NCI-H748 (cell line): ENCODE data around the gene EZH2.

Experiments
- DNase-seq: peaks from one replicate; lab custom pipeline; 2025; ENCODE audit not compliant: unreplicated experiment; lab: John Stamatoyannopoulos, UW

The EZH2 gene

DNA sequence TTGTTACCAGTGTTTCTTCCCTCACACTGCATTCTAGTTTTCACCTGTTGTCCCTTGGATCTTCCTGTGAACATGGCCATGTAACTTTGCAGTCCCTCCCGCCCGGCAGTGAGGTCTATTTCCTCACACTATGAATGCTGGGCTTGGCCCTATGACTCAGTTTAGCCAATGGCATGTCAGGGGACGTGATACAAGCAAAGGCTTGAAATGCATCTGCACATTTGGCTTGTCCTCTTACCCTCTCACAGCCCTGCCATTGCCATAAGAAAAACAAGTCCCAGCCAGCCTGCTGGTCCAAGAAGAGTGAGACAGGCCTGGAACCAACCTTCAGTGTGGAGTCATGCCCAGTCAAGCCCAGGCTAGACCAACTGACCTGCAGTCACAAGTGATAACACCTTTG is 17.1 kb upstream of the EZH2 start:
- DNase-seq: no peak

DNA sequence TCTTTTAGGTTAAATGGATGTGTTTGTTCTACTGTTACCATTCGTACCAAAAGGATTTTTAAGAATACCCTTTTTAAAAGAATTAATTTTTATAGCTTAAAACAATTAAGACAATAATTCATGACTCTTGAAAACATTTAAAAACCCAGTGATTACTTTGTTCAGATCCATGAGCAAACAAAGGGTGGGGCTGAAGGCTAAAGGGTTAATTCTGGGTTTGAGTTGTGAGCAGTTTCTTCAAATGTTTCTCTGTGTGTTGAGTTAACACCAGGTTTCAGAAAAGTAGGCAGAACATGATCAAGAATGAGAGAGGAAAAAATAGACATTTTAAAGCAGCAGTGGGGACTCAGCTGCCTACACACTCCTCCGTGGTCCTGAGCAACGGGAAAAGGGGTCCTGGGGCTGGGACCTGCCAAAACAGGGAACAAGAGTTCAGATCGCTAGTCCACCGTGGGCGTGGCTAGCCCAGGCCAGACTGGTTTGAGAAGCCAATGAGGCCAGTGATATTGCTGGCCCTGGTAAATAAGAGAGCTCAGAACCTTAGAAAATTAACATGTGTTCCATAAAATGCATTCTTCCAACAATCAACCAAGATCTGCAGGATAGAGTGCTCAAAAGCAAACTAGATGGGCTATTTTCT is 14.9 kb upstream of the EZH2 start:
- DNase-seq: peak; percentile 9

DNA sequence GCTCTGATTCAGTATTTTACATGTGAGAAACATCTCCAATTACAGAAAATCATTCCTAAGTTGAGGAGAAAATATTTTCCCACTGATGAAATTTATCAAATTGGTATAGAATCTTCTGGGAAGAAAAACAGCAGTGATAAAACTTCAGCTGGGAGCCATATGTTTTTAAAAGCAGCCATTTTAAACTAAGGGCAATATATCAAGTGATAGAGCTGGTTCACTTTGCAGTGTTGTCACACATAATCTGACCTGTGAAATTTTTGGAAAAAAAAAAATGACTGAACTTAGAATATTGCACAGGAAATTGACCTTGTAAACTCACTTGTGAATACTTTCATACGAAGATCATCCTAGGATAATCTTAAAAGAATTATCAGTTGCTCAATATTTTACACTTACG is 10.5 kb upstream of the EZH2 start:
- no peak for DNase-seq

DNA sequence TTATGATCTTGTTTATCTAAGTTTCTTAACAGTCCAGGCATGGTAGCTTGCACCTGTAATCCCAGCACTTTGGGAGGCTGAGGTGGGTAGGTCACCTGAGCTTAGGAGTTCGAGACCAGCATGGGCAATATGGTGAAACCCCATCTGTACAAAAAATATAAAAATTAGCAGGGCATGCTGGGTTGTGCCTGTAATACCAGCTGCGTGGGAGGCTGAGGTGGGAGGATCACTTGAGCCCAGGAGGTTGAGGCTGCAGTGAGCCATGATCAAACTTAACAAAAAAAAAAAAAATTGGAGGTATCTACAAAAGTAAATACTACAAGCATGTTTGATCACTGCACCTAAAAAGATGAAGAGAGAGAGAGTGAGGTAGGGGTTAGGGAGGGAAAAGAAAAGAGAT is 9.0 kb upstream of the EZH2 start:
- DNase-seq: no peak

DNA sequence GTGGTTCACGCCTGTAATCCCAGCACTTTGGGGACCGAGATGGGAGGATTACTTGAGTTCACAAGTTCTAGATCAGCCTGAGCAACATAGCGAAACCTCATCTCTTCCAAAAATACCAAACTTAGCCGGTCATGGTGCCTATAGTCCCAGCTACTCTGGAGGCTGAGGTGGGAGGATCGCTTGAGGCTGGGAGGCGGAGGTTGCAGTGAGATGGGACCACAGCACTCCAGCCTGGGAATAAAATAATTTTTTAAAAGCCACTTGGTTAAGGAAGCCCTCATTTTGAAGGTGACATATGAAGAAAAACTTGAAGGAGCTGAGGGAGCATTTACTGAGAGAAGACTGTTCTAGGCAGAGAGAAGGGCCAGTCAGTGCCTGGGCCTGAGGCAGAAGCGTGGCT is 4.2 kb upstream of the EZH2 start:
- DNase-seq: no peak

DNA sequence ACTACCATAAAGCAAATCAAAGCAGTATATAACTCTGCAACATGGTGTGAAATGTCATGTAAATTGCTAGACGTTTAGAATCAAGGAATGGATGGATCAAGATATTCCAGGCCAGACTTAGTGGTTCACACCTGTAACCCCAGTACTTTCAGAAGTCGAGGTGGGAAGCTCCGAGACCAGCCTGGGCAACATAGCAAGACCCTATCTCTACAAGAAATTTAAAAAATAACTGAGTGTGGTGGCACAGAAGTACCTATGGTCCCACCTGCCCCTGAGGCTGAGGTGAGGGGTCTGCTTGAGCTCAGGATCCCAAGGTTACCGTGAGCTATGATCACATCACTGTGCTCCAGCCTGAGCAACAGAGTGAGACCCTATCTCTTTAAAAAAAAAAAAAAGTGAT is 2.8 kb upstream of the EZH2 start:
- DNase-seq: no peak

DNA sequence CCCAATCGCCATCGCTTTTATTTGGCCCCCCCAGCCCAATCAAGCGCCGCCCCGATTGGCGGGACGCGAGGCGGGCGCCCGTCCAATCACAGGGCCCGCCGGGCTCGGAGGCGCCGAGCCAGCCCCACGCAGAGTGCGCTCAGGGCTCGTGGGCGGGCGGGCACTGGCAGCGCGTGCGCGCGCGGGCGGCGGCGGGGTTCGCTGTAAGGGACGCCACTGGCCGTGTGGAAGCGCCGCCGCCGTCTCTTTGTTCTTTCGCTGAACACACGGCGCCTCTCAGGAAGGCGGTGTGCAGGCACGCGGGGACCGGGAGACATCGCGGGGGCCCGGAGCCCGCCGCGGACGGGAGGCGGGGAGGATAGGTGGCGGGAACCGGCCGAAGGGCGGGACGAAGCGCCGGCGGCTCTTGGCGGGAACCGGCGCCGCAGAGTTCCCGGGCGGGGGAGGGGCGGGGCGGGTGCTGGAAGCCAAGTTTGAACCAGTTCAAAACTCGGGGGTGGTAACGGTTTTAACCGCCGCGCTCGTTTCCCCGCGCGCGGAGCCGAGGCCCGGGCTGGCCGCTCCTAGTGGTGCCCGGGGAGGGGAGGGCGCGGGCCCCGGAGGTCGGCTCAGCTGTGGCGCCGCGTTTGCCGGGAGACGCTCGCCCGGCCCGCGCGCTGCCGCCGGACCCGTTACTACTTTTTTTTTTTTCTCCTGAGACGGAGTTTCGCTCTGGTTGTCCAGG is 370 bp upstream of the EZH2 start:
- DNase-seq: peak; percentile 95

DNA sequence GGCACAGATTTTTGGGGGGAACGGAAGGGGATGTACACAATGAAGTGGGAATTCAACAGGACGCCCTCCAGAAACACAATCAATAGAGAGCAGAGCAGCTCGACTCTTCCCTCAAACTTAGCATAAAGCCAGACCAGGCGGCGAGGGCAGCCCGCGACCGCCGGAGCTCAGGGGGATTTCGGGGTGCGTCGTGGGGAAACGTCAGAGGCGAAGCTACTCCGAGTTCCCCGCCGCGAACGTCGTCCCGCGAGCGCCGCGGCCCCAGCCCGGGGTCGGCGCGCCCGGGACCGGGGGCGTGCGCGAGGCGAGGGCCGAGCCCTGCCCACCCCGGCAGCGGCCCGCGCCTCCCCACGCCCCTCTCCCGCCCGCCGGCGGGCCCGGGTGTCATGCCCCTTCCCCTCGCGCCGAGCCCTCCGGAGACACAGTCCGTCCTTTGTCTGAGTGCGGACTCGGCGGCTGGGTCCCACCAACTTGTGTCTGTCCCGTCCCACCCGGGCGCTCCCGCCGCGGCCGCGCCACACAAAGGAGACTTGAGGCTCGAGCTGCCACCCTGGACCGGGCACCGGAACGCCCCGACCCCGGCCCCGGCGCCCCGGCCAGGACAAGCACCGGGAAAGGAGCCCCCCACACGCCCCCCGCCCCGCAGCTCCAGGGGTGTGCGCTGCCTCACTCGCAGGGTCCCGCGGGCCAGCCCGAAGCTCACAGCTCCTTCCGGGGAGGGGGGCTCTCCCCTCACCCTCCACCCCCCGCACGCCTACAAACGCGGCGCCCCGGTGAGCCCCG is 634 bp downstream of the EZH2 start:
- peak; percentile 59 for DNase-seq

DNA sequence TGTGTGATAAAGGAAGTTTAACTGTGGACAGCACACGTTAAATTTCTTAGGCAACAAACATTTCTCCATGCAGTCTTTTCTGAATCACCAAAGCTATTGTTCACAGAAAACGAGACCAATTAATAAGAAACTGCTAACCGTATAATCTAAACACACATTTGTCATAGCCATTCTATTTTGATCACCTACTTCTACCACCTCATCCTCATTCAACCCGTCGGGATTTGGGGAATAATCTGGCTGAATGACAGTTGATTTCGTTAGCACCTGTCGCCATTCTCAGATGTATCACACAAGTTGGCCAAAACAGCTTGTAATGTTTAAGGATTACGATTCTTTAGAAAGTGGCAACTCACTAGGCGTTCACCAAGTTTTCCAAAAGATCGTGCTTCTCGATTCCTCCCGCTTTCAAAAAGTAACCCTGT is 1.2 kb downstream of the EZH2 start:
- DNase-seq: peak; percentile 37

DNA sequence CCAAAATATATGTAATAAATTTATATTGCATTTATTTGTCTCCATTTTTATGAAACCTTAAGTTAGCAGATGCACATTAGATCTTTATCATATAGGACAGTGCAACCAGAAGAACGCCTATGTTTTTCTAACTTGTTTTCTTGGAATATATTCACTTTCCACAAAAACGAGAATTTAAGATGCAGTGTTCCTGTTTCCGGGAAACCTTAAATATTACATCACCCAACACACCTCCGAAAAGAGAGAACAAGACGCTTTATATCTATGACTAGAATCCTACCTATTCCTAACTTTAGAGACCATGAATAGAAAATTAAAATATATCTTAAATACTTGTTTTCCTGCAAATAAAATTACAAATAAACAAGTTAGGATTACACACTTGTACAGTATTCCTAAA is 1.9 kb downstream of the EZH2 start:
- DNase-seq: no peak

DNA sequence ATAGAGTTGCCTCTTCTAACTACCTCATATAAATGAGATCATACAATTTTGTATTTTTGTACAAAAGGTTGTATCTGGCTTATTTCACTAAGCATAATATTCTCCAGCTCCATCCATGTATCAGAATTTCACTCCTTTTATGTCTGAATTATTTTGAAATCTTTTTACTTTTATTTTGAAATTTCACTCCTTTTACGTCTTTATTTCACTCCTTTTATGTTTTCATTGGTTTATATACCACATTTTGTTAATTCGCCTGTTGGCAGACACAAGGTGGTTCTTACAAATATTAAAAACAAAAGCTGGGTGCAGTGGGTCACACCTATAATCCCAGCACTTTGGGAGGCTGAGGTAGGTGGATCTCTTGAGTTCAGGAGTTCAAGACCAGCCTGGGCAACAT is 5.8 kb downstream of the EZH2 start:
- DNase-seq: no peak

DNA sequence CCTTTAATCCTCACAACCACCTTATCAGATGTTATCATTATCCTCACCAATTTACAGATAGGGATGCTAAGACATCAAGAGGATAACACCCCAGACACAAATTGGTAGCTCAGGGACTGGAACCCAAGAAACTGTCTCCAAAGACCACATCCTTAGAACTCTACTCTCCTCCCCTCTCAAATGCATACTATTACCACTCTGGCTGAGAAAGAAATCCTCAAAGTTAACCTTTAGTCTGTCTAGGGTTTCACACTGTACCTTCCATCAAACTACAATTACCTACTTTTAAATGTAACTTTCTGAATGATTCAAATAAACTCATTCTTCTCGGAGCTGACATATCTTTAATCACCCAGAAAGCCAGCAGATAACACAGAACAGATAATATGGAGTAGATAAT is 6.6 kb downstream of the EZH2 start:
- no peak for DNase-seq

DNA sequence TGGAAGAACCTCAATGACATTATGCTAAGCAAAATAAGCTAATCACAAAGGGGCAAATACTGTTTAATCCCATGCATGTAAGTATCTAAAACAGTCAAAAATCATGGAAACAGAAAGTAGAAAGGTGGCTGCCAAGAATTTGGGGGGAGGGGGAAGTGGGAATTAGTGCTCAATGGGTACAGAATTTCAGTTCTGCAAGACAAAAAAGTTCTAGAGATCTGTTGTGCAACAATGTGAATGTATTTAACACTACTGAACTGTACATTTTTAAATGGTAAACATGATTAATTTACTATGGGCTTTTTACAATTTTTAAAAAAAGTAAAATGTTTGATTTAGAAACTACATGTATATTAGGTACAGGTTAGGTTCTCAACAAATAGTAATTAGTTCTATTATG is 11.9 kb downstream of the EZH2 start:
- no peak for DNase-seq

DNA sequence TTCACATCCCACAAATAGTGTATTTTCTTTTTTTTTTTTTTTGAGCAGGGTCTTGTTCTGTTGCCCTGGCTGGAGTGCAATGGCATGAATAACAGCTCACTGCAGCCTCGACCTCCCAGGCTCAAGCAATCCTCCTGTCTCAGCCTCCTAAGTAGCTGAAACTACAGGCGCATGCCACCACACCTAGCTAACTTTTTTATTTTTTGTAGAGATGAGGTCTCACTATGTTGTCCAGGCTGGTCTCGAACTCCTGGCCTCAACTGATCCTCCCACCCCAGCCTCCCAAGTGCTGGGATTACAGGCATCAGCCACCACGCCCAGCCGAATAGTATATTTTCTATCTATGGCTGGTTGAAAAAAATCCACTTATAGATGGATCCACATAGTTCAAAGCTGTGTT is 12.5 kb downstream of the EZH2 start:
- no peak for DNase-seq

DNA sequence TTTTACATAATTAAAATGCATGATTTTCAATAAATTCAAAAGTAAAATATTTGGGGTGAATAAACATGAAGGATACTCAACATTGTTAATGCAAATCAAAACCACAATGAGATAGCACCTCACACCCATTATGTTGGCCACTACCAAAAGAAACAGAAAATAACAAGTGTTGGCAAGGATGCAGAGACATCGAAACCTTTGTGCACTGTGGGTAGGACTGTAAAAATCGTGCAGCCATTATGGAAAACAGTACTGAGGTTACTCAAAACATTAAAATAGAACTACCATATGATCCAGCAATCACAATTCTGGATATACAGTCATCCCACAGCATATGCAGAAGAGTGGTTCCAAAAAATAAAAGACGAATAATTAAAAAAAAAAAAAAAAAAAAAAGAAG is 13.1 kb downstream of the EZH2 start:
- no peak for DNase-seq

DNA sequence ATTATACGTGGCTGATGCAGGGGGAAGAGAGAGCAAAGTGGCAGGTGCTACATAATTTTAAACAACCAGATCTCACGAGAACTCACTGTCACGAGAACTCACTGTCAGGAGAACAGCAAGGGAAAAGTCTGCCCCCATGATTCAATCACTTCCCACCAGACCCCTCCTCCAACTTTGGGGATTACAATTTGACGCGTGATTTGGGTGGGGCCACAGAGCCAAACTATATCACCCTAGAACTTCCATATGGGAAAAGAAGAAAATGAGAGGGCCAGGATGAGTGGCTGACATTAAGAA is 15.8 kb downstream of the EZH2 start:
- DNase-seq: no peak

DNA sequence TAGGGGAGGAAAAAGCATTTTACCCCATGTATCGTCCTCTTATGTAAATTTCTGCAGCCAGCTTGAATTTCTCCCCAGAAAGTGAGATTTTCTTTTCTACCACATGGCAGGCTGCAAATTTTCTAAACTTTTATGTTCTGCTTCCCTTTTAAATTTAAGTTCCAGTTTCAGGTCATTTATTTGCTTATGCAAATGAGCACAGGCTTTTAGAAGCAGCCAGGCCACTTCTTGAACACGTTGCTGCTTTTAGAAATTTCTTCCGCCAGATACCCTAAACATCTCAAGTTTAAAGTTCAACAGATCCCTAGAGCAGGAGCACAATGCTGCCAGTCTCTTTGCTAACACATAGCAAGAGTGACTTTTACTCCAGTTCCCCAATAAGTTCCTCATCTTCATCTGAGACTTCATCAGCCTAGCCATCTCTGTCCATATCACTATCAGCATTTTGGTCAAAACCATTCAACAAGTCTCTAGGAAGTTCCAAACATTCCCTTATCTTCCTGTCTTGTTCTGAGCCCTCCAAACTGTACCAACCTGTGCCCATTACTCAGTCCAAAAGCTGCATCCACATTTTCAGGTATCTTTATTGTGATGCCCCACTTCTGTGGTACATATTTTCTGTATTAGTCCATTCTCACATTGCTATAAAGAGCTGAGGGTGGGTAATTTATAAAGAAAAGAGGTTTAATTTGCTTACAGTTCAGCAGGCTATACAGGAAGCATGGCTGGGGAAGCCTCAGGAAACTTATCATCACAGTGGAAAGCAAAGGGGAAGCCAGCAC is 16.3 kb downstream of the EZH2 start:
- DNase-seq: no peak

DNA sequence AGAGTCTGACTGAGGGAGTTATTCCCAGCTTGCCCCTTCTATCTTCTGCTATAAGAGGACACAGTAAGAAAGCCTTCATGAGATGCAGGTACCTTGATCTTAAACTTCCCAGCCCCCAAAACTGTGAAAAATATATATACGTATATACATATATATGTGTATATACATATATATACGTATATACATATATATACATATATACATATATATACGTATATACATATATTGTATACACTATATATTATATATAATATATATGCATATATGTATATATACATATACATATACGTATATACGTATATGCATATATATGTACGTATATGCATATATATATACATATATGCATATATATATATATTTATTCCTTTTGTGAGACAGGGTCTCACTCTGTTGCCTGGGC is 17.7 kb downstream of the EZH2 start:
- DNase-seq: no peak

DNA sequence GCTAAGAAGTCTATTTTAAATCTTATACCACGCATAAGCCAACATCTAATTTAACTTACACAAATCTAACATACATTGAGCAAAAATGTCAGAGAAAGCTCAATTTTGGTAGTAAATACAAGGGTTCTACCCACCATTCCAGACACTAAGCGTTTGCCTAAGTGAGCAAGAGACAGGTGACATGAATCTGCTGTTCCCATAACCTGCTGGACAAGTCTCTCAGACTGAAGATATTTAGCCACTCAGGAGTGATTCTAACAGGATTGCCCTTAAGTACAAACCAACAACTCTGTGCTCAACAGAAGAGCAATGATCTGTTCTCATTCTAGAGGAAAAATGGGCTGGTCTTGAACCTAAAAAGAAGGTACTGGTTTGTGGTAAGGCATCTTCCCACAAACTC is 18.8 kb downstream of the EZH2 start:
- DNase-seq: no peak

DNA sequence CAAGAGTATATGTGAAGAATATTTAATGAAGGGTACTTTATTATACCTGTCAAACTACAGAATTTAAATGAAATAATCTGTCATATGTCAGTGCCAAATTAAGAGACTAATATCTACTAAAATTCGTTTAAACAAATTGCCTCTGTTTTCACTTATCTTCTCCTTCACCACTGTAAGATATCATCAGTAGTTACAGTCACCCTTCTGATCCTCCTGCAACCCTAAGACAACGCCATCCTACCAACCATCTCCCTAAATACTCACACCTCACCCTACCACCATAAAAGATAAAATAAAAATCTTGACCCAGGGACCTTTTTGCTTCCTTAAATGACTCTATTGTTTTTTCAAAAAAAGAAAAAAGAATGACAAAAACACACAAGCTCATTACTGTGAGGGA is 20.8 kb downstream of the EZH2 start:
- DNase-seq: no peak

DNA sequence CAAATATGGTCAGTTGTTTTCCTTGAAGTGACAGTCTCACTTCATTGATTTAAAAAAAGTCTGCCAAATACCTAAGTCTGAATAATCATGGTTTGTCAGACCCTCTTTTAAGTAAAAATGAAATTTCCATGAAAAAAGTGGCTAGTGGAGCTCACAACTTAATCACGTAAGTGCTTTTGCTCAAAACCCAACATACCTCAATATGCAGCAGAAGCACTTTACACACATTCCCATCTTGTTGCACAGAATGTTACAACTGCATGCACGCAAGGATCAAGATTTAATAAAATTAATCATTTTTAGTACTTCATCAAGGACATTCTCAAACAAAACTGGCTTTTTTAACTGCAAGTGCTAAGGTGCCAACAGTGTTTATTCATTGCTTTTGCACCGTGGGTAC is 21.6 kb downstream of the EZH2 start:
- DNase-seq: no peak

DNA sequence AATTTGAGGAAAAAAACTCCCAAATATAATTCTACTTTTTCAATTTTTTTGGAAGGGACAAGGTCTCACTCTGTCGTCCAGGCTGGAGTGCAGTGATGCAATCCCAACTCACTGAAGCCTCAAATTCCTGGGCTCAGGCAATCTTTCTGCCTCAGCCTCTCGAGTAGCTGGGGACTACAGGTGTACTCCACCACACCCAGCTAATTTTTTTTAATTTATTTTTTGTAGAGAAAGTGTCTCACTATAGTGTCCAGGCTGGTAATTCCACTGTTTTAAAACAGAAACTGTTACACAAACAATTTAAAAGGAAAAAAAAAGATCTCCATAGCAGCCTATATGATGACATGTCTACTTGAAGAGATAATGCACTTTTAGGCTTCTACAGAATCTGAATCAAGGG is 25.6 kb downstream of the EZH2 start:
- no peak for DNase-seq
